HG02870 (cell line): ENCODE data around the gene DENND1C.
"Not testable (repeated sequence)": the region's sequence is repeated elsewhere in the genome, so short reads cannot be mapped to it uniquely, and the experiment has no call there.

Source experiments
- ATAC-seq: cut with Tn5 transposase; IDR thresholded peaks from one replicate; pipeline ENCODE4 v1.9.1; 2021; ENCODE audit warnings: mild to moderate bottlenecking, moderate library complexity; ENCODE audit not compliant: unreplicated experiment

DENND1C gene

DNA sequence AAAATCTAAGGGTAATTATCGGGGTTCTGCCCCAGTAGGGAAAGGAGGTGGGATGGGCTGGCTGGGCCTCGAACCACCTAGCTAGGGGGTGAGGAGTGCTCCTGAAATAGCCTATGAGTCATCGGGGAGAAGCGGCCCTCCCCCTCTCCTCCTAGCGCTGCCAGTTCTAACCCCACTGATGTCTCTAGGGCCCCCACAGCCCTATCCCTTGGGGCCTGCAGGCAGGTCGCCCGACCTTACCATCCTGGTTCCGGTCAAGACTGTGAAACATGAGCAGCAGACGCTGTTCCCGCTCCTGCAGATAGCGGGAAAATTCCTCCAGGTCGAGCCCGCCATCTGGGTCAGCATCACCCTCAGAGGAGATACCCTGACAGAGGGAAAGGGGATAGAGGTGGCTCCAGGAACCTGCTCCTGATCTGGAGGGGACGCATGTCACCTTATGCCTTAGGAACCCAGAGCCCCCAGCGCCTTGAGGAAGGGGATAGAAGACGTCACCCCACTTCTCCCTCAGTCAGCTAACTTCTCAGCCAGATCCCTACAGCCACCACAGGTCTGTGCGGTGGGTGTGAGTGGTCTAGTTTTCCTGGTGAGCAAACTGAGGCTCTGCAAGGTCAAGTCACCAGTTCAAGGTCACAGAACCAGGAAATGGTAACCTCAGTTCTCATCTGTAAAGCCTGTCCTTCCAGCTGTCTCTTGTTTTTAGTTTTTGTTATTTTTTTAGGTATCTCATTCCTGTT, 23.5 kb downstream of the DENND1C start:
- no peak for ATAC-seq

GRCh38 chr19:6455924-6456323, 25.7 kb downstream of the DENND1C start:
- ATAC-seq: no peak

DNA sequence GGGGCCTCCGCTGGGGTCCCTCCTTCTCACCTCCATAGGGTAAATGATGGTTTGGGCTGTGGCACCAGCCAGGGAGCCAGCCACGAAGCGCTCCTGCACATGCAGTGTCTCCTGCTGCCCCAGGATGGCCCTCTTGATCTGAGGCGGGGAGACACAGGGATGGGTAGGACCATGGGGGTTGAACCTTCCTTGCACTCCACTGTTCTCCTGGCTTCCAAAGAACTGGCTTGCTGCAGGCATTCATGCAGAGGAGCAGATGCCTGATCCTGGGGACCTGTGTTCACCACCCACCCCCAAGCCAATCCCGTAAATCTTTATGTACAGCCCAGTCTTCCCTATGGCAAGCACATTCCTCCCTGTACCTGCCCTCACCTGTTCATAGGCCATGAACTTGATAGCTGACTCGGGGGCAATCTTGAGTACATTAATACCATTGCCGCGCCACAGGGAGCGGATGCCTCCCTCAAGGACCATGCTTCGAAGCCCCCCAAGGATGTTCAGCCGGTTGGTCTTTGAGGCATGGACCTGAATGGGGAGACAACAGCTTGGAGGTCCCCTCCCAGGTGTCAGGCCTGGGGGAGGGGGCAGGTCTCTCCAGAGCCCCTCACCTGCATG, 27.5 kb downstream of the DENND1C start:
- ATAC-seq: no peak

- ATAC-seq: no peak
These were observed 28.7 kb downstream of the DENND1C start for GRCh38 chr19:6452899-6453298.

- ATAC-seq: no peak
These were observed 29.4 kb downstream of the DENND1C start for GRCh38 chr19:6452223-6452614.

DNA sequence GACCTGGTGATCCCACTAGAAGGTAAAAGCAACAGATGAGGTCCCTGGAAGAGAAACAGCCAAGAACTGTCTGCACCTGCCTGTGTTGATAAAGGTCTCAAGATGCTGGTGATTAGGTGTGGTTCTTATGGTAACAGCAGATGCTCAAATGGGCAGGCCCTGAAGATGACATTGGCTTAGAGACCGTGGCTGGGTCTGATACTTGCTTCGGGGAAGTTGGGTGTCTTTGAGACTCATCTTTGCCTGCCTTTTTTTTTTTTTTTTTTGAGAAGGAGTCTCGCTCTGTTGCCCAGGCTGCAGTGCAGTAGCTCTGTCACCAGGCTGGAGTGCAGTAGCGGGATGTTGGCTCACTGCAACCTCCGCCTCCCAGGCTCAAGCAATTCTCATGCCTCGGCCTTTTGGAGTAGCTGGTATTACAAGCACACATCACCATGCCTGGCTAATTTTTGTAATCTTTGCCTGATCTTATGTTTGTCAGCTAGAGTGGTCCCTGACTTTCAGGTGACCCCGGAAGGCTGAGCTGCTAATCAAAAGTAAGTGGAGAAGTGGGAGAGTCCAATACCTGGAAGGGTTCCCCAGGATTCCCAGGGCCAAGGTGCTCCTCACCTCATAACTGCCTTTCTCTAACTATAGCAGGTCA, 29.9 kb downstream of the DENND1C start:
- ATAC-seq: no peak

DNA sequence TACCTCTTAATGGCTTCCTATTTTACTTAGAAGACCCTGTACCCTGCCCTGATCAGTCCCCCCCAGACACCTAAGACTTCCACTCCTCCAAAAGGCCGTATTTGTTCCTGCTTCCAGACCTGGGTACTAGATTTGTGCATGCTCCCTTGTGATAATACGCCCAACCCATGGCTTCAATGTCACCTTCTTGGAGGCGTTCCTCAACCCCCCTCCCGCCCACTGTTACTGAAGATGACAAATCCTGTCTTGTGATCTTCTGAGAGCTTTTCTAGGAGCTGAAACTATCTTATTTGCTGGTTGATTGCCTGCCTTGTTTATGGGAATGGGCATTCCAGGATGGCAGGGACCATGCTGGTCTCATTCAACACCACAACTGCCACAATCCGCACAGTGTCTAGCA, 31.4 kb downstream of the DENND1C start:
- no peak for ATAC-seq

- ATAC-seq: no peak
These were observed 33.5 kb downstream of the DENND1C start for GRCh38 chr19:6448045-6448444.

DNA sequence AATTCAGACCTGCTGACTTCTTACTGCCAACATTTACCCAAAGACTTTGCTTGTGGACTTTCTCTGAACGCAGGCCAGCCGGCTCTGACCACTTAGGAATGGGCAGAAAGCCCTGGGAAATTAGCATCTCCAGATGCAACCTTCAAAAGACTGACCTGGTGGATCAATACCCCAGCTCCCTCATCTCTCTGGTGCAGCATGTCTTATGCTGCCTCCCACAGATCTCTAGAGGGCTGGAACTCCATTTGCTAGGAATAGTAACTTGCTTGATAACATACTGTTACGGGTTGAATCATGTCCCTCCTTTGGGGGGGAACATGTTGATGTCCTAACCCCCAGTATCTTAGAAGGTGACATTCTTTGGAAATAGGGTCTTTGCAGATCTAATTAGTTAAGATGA, 35.1 kb downstream of the DENND1C start:
- no peak for ATAC-seq

GRCh38 chr19:6443986-6444385, 37.6 kb downstream of the DENND1C start:
- no peak for ATAC-seq

- no peak for ATAC-seq
These were observed 39.4 kb downstream of the DENND1C start for GRCh38 chr19:6442087-6442688.

DNA sequence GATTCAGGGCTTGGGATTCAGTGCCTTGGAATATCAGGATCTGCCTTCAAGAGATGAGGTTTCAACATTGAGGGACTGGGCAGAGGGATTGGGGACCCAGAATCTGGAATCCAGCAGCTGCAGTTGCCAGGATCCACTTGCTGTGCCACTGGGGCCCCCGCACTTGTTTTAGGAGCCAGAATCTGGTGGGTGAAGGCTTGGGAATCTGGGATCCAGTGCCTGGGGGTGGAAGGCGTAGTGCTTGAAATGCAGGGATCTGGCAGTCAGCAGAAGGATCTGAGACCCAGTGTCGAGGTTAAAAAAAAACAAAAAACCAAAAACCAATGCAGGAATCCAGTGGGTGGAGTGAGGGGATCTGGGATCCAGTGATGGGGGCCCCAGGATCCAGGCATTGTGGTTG, 40.7 kb downstream of the DENND1C start:
- no peak for ATAC-seq

DNA sequence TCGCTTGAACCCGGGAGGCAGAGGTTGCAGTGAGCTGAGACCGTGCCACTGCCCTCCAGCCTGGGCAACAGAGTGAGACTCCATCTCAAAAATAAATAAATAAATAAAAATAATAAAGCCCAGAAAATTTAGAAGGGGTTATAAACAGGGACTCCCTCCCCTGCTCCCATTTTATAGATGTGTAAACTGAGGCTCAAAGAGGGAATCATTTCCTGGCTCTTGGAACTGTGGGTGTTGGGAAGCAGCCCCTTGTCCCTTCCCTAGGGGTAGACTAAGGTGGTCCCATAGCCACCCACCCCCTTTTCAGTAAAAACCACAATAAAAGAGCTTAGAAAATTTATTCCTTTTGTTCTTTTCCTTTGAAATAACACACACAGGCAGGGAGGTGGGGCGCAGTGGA, 41.8 kb downstream of the DENND1C start:
- no peak for ATAC-seq

- ATAC-seq: no peak
These were observed 47.9 kb downstream of the DENND1C start, which contains the start of gene SLC25A41 for GRCh38 chr19:6433663-6434062. Gene SLC25A41 (minus strand): TSS chr19:6433763. CDS start chr19:6433693, 70 bp downstream.

GRCh38 chr19:6433165-6433564, 48.4 kb downstream of the DENND1C start:
- ATAC-seq: no peak

DNA sequence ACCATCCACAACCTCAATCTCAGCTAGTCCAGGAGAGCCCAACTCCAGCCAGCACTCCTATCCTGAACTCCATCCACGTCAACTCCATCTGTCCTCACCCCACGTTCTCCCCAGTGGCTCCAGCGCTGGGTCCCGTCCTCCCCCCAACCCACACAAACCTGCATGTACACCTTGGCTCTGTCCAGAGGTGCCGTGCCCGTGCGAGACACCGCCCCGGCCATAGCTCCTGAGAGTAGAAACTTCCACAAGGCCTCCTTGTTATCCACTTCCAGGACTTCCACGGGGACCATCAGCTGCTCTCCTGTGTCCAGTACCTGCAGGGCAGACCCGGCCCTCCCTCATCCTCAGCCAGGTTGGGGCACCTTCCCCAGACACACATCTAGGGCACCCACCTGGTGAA, 49.7 kb downstream of the DENND1C start:
- ATAC-seq: no peak

DNA sequence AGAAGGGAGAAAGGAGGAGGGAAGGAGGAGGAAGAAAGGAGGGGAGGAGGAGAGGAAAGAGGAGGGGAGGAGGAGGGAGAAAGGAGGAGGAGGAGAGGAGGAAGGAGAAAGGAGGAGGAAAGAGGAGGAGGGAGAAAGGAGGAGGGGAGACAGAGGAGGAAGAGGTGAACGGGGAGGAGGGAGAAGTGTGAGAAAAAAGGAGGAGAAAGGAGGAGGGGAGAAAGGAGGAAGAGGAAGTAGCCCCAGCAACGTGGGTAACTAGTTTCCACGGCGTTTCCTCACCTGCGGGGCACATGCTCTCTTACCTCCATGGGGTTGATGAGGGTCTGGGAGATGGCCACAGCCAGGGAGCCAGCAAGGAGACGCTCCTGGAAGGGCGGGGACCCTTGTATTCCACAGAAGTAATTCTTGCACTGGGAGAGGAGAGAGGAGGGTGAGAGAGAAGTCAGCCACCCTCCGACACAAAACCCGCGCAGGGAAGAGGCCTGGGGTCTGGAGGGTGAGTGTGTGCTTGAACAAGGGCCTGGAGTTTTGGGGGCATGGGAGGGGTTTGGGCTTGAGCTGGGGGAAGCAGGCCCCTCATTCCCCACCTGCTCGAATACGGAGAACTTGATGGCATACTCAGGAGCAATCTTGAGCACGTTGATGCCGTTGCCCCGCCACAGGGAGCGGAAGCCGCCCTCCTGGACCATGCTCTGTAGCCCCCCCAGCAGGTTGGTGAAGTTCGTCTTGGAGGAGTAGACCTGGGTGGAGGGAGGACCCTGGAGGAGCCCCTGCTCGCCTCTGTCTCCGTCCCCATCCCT, 52.0 kb downstream of the DENND1C start:
- ATAC-seq: no peak

DNA sequence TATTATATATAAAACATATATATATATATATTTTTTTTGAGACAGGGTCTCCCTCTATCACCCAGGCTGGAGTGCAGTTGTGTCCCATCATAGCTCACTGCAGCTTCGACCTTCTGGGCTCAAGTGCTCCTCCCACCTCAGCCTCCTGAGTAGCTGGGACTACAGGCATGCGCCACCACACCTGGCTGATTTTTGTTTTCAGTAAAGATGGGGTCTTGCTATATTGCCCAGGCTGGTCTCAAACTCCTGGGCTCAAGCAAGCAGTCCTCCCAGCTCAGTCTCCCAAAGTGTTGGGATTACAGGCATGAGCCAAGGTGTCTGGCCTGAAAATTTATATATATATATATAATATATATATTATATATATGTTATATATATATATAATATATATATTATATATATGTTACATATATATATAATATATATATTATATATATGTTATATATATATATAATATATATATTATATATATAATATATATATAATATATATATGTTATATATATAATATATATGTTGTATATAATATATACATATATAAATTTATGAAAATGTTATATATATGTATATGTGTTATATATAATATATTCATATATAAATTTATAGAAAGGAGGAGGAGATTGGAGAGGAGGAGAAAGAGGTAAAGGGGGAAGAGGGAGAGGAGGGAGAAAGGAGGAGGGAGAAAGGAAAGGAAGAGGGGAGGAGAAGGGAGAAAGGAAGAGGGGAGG, 52.7 kb downstream of the DENND1C start:
- ATAC-seq: not testable (repeated sequence)

DNA sequence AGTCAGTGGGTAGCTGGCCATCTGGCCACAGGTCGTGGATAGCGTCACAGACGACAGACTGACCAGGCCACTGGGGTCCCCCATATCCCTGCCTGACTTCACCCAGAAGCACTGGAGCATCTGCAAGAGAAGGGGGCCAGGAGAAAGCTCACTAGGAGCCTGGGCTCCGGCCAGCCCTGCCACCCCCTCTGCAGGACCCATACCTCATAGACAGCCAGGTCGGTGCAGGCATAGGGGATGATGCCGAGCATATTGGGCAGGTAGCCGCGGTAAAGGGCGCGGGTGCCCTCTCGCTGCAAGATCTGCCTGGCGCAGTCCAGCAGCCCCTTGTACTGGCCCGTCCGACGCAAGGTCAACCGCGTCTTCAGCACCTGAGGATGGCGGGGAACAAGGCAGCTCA, 54.5 kb downstream of the DENND1C start:
- ATAC-seq: no peak
